Right lobe of liver (tissue), 4 donors: ENCODE data around the gene TPM3.

Experiments used
- CTCF ChIP-seq, 4 donors: fragments of 200-600 bp in 3 of 4; fragments of 450-650 bp in 1 of 4; IDR thresholded peaks; one replicate each; pipeline versions ENCODE4 v1.5.1 to v1.8.0; 2016 to 2022; ENCODE audit warnings: antibody characterized with exemption in 4 of 4, mild to moderate bottlenecking in 2 of 4
- POLR2A ChIP-seq: fragments of 450-650 bp; IDR thresholded peaks from one replicate; pipeline ENCODE4 v1.6.1; 2017; ENCODE audit warnings: antibody characterized with exemption, mild to moderate bottlenecking
- donor health status: DM: no; HTN: no; CAD: no.
- donor health status: DM: no; HTN: no; CAD: no.
- donor health status: DM: no; HTN: yes; CAD: no.

- TF ChIP-seq CTCF (IDR thresholded peaks at IDR 0.05) (no peak), POLR2A (no peak)
Measured at GRCh38 chr1:154129391-154129970, 62.4 kb downstream of the TPM3 start.
